Astrocyte (in vitro differentiated cells and primary cell): ENCODE results near the gene ARTN. TPM values are rescaled to one million over a fixed set of nuclear protein-coding genes. Genes with fewer than 3 reads are reported as not detected.

Source experiments
- DNase-seq: peaks from one replicate; pipeline ENCODE4 v3.0.0-alpha.2; 2010; ENCODE audit warnings: low read depth
- FAIRE-seq: peaks from 2 replicates; lab custom pipeline; 2011; peaks lifted over from hg19 to GRCh38; lab: Jason Lieb, UNC
- H2AFZ ChIP-seq: 2 replicates; pipeline ENCODE4 v1.6.0; 2012; ENCODE audit warnings: low read depth, low read length, inconsistent platforms
- H3K27ac ChIP-seq: 2 replicates; pipeline ENCODE4 v1.5.1; 2011; ENCODE audit warnings: low read depth, low read length, inconsistent platforms
- H3K27me3 ChIP-seq: 2 replicates; pipeline ENCODE4 v1.6.0; 2011; ENCODE audit warnings: low read length, inconsistent platforms; ENCODE audit not compliant: insufficient read depth
- H3K36me3 ChIP-seq: 2 replicates; pipeline ENCODE4 v1.5.1; 2011; ENCODE audit warnings: low read length, inconsistent platforms; ENCODE audit not compliant: insufficient read depth
- H3K4me1 ChIP-seq: 2 replicates; pipeline ENCODE4 v1.5.1; 2011; ENCODE audit warnings: low read length, inconsistent platforms; ENCODE audit not compliant: insufficient read depth
- H3K4me2 ChIP-seq: 2 replicates; pipeline ENCODE4 v1.6.0; 2012; ENCODE audit warnings: low read length, inconsistent platforms
- H3K4me3 ChIP-seq: 2 replicates; pipeline ENCODE4 v1.5.1; 2011; ENCODE audit warnings: low read depth, mild to moderate bottlenecking, low read length, inconsistent platforms; ENCODE audit not compliant: insufficient read depth
- H3K79me2 ChIP-seq: 2 replicates; pipeline ENCODE4 v1.6.0; 2012; ENCODE audit warnings: mild to moderate bottlenecking, low read length, inconsistent platforms; ENCODE audit not compliant: insufficient read depth
- H3K9ac ChIP-seq: 2 replicates; pipeline ENCODE4 v1.6.0; 2012; ENCODE audit warnings: mild to moderate bottlenecking, low read length, inconsistent platforms
- H3K9me3 ChIP-seq: 2 replicates; pipeline ENCODE4 v1.5.1; 2012; ENCODE audit warnings: low read depth, mild to moderate bottlenecking, low read length, inconsistent platforms; ENCODE audit not compliant: insufficient read depth
- H4K20me1 ChIP-seq: 2 replicates; pipeline ENCODE4 v1.6.0; 2012; ENCODE audit warnings: low read length, inconsistent platforms; ENCODE audit not compliant: insufficient read depth
- H3K27ac Mint-ChIP-seq: one replicate; pipeline ENCODE4 v1.8.0; 2021; ENCODE audit warnings: mild to moderate bottlenecking, mixed read lengths; ENCODE audit not compliant: unreplicated experiment
- H3K27me3 Mint-ChIP-seq: one replicate; pipeline ENCODE4 v1.8.0; 2021; ENCODE audit warnings: low read depth, mixed read lengths; ENCODE audit not compliant: unreplicated experiment
- H3K36me3 Mint-ChIP-seq: one replicate; pipeline ENCODE4 v1.8.0; 2021; ENCODE audit warnings: low read depth, mixed read lengths; ENCODE audit not compliant: unreplicated experiment
- H3K4me1 Mint-ChIP-seq: one replicate; pipeline ENCODE4 v1.8.0; 2021; ENCODE audit warnings: low read depth, mixed read lengths; ENCODE audit not compliant: unreplicated experiment
- H3K4me3 Mint-ChIP-seq: one replicate; pipeline ENCODE4 v1.8.0; 2021; ENCODE audit warnings: mild to moderate bottlenecking, moderate library complexity, mixed read lengths; ENCODE audit not compliant: unreplicated experiment
- H3K9me3 Mint-ChIP-seq: one replicate; pipeline ENCODE4 v1.8.0; 2021; ENCODE audit warnings: mild to moderate bottlenecking, mixed read lengths; ENCODE audit not compliant: unreplicated experiment
- CTCF ChIP-seq: IDR thresholded peaks from 2 replicates; pipeline ENCODE4 v1.5.1; 2011; ENCODE audit warnings: low read depth, mild to moderate bottlenecking, inconsistent platforms, low read length, moderate library complexity; ENCODE audit not compliant: insufficient read depth
- EZH2 ChIP-seq: IDR thresholded peaks from 2 replicates; pipeline ENCODE4 v1.6.1; 2012; ENCODE audit warnings: mild to moderate bottlenecking, low read length, inconsistent platforms; ENCODE audit not compliant: insufficient read depth
- total RNA-seq: library from RNA; stranded (reverse); gene quantifications from 2 replicates; pipeline ENCODE4 v1.2.1, GENCODE V29; 2021

ARTN gene
- total RNA-seq, 1 donor from 2014 or later = 1.5 TPM

- Histone ChIP-seq H3K4me2 (no peak overlapping the region), H3K36me3 (peaks cover 1% of the 10 kb centered on the region), H3K9ac (no peak overlapping the region), H4K20me1 (no peaks in the 10 kb centered on the region), H3K4me1 (no peaks in the 10 kb centered on the region), H3K9me3 (no peaks in the 10 kb centered on the region), H2AFZ (no peak overlapping the region), H3K27me3 (no peaks in the 10 kb centered on the region), H3K79me2 (no peaks in the 10 kb centered on the region), H3K27ac (no peak overlapping the region), H3K4me3 (no peak overlapping the region)
- FAIRE-seq (no peak), DNase-seq (no peak)
- Mint-ChIP-seq H3K27ac (no peak overlapping the region), H3K36me3 (peaks cover 21% of the 10 kb centered on the region), H3K4me3 (no peak overlapping the region), H3K9me3 (peaks cover 6% of the 10 kb centered on the region), H3K27me3 (peaks cover 26% of the 10 kb centered on the region), H3K4me1 (no peaks in the 10 kb centered on the region)
- TF ChIP-seq CTCF = no peak
- no peak for TF ChIP-seq EZH2
Measured at GRCh38 chr1:43904660-43905551, 28.7 kb upstream of the ARTN start.

- Histone ChIP-seq H3K4me1 (peaks cover 12% of the 10 kb centered on the region), H3K4me3 (no peak overlapping the region), H3K4me2 (no peak overlapping the region), H3K36me3 (peaks cover 3% of the 10 kb centered on the region), H2AFZ (no peak overlapping the region), H4K20me1 (no peaks in the 10 kb centered on the region), H3K27ac (no peak overlapping the region), H3K27me3 (no peaks in the 10 kb centered on the region), H3K9ac (no peak overlapping the region), H3K9me3 (no peaks in the 10 kb centered on the region), H3K79me2 (no peaks in the 10 kb centered on the region)
- Mint-ChIP-seq H3K27me3 (peaks cover 26% of the 10 kb centered on the region), H3K36me3 (peaks cover 6% of the 10 kb centered on the region), H3K4me3 (no peak overlapping the region), H3K27ac (no peak overlapping the region), H3K9me3 (peaks cover 3% of the 10 kb centered on the region), H3K4me1 (peaks cover 13% of the 10 kb centered on the region)
- TF ChIP-seq CTCF = no peak
- no peak for TF ChIP-seq EZH2
- no peak for FAIRE-seq
- DNase-seq = no peak
Measured at GRCh38 chr1:43908226-43908625, 25.4 kb upstream of the ARTN start.

- H3K9ac ChIP-seq = no peak overlapping the region
- H4K20me1 ChIP-seq = no peaks in the 10 kb centered on the region
- H3K79me2 ChIP-seq = no peaks in the 10 kb centered on the region
- no peak for DNase-seq
- no peaks in the 10 kb centered on the region for H3K27me3 ChIP-seq
- H3K4me3 Mint-ChIP-seq = no peak overlapping the region
- H3K27ac ChIP-seq = no peak overlapping the region
- H3K36me3 Mint-ChIP-seq = peaks cover 6% of the 10 kb centered on the region
- no peak overlapping the region for H3K4me2 ChIP-seq
- H3K4me3 ChIP-seq = no peak overlapping the region
- H3K36me3 ChIP-seq = peaks cover 3% of the 10 kb centered on the region
- peaks cover 12% of the 10 kb centered on the region for H3K4me1 ChIP-seq
- FAIRE-seq = no peak
- H3K27me3 Mint-ChIP-seq = peaks cover 29% of the 10 kb centered on the region
- H3K9me3 Mint-ChIP-seq = peaks cover 3% of the 10 kb centered on the region
- H3K4me1 Mint-ChIP-seq = peaks cover 13% of the 10 kb centered on the region
- H3K9me3 ChIP-seq = no peaks in the 10 kb centered on the region
- no peak overlapping the region for H3K27ac Mint-ChIP-seq
- H2AFZ ChIP-seq = no peak overlapping the region
- no peak for TF ChIP-seq CTCF
- TF ChIP-seq EZH2 = no peak
Measured at GRCh38 chr1:43908858-43909257, 24.7 kb upstream of the ARTN start.
